ENCODE results near the gene PRXL2B. TPM values are rescaled to one million over a fixed set of nuclear protein-coding genes. Genes with fewer than 3 reads are reported as not detected.
A peak's percentile ranks its signal among the peaks of the same experiment; 100 is the strongest.

PRXL2B gene
- total and polyA plus RNA-seq, 2 experiments from 2014 or later: 25.5 to 44.0 TPM

DNA sequence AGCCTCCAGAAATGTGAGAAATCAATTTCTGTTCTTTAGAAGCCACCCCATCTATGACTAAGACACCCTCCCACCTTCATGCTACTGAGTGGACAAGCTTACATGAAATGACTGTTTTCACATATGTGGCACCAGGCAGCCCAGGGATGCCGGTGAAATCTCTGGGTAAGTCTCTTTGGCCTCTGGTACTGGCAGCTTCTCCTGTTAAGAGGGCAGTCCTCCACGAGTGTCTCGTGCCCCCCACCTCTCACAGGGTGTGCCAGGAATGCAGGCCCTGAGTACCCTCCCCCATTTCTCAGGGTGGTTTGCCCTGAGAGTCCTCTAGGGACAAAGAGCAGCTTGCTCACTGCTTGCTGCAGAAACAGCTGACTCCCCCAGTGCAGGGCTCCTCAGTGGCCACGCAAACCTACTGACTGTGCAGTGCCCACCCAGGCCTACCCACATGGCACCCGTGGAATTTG lies 3.2 kb upstream of the PRXL2B start:
- Histone ChIP-seq H3K79me2 (replicated peaks; ENCODE audit: insufficient read depth) (no peaks in the 10 kb centered on the region), H3K4me1 (ENCODE audit: insufficient read depth) (peaks cover 13% of the 10 kb centered on the region), H2AFZ (no peak overlapping the region), H3K4me2 (0 out of 2 replicates have a peak overlapping the region, but pooled peaks have one; percentile 26), H4K20me1 (replicated peaks; ENCODE audit: insufficient read depth) (no peaks in the 10 kb centered on the region), H3K27me3 (ENCODE audit: insufficient read depth) (no peaks in the 10 kb centered on the region), H3K4me3 (no peak overlapping the region), H3K27ac (ENCODE audit: low read depth) (no peak overlapping the region), H3K9me2 (ENCODE audit: insufficient read depth) (no peaks in the 10 kb centered on the region), H3K36me3 (ENCODE audit: insufficient read depth) (no peaks in the 10 kb centered on the region), H3F3A (replicated peaks; ENCODE audit: low read depth) (no peaks in the 10 kb centered on the region)
- TF ChIP-seq STAT1 (IDR thresholded peaks at IDR 0.05; ENCODE audit: unreplicated experiment): no peak
- TF ChIP-seq, protein P1, sequence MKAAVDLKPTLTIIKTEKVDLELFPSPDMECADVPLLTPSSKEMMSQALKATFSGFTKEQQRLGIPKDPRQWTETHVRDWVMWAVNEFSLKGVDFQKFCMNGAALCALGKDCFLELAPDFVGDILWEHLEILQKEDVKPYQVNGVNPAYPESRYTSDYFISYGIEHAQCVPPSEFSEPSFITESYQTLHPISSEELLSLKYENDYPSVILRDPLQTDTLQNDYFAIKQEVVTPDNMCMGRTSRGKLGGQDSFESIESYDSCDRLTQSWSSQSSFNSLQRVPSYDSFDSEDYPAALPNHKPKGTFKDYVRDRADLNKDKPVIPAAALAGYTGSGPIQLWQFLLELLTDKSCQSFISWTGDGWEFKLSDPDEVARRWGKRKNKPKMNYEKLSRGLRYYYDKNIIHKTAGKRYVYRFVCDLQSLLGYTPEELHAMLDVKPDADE (IDR thresholded peaks at IDR 0.05): no peak
- TF ChIP-seq, protein P2, sequence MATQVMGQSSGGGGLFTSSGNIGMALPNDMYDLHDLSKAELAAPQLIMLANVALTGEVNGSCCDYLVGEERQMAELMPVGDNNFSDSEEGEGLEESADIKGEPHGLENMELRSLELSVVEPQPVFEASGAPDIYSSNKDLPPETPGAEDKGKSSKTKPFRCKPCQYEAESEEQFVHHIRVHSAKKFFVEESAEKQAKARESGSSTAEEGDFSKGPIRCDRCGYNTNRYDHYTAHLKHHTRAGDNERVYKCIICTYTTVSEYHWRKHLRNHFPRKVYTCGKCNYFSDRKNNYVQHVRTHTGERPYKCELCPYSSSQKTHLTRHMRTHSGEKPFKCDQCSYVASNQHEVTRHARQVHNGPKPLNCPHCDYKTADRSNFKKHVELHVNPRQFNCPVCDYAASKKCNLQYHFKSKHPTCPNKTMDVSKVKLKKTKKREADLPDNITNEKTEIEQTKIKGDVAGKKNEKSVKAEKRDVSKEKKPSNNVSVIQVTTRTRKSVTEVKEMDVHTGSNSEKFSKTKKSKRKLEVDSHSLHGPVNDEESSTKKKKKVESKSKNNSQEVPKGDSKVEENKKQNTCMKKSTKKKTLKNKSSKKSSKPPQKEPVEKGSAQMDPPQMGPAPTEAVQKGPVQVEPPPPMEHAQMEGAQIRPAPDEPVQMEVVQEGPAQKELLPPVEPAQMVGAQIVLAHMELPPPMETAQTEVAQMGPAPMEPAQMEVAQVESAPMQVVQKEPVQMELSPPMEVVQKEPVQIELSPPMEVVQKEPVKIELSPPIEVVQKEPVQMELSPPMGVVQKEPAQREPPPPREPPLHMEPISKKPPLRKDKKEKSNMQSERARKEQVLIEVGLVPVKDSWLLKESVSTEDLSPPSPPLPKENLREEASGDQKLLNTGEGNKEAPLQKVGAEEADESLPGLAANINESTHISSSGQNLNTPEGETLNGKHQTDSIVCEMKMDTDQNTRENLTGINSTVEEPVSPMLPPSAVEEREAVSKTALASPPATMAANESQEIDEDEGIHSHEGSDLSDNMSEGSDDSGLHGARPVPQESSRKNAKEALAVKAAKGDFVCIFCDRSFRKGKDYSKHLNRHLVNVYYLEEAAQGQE (IDR thresholded peaks at IDR 0.05; ENCODE audit: unreplicated experiment): no peak
- no peak for TF ChIP-seq EZH2phosphoT487 (IDR thresholded peaks at IDR 0.05; ENCODE audit: unreplicated experiment)
- no peak for TF ChIP-seq CREB1 (CRISPR knock-in tag; IDR thresholded peaks at IDR 0.05; ENCODE audit: low read depth)
- no peak for TF ChIP-seq ZNF331 (CRISPR knock-in tag; IDR thresholded peaks at IDR 0.05; ENCODE audit: low read depth)
- TF ChIP-seq NANOG (IDR thresholded peaks at IDR 0.05; ENCODE audit: borderline replicate concordance): no peak
- no peak for TF ChIP-seq EZH2 (IDR thresholded peaks at IDR 0.05; ENCODE audit: low read depth, unreplicated experiment)
- TF ChIP-seq CTCF (conservative IDR thresholded peaks at IDR 0.05; ENCODE audit: low read depth in 2 of 2): no peak
- TF ChIP-seq ZNF462 (CRISPR knock-in tag; IDR thresholded peaks at IDR 0.05): no peak
- no peak for TF ChIP-seq JUNB (IDR thresholded peaks at IDR 0.05; ENCODE audit: unreplicated experiment)
- TF ChIP-seq POLR2AphosphoS5 (IDR thresholded peaks at IDR 0.05; ENCODE audit: low read depth): no peak
- no peak for TF ChIP-seq ZNF114 (CRISPR knock-in tag; IDR thresholded peaks at IDR 0.05)
- ATAC-seq (no peak), DNase-seq (ENCODE audit: low spot score) (peak; percentile 41)
- no peak overlapping the region for H3K4me3 Mint-ChIP-seq
- no peaks in the 10 kb centered on the region for H3K36me3 Mint-ChIP-seq (ENCODE audit: low read depth)
- no peaks in the 10 kb centered on the region for H3K9me3 Mint-ChIP-seq
- no peak overlapping the region for H3K27ac Mint-ChIP-seq
- H3K4me1 Mint-ChIP-seq: peaks cover 24% of the 10 kb centered on the region
- H3K27me3 Mint-ChIP-seq (ENCODE audit: insufficient read depth, low read depth, poor library complexity): peaks cover 7% of the 10 kb centered on the region
